ENCODE results near the gene ABCA1.

Gene ABCA1

DNA sequence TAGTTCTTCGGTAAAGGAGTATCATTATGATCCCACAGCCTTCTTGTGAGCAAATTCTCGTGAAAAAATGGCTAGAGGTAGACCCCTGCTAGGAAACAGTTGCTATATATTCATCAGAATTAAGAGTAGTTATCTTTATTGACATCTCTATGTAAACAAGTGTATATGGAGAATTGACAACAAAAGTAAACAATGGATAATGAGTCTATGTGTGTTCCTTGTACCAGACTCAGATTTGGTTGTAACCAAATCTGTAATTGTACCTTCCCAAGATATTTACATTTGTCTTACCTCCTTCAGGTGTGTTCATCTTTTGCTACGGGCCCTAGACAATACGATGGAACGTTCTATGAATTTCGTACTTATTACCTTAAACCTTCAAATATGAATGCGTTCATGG, 161.9 kb downstream of the ABCA1 start:
- DNase-seq (ENCODE audit: low read depth) = no peak
- H3K4me3 ChIP-seq (ENCODE audit: low read length) = no peak overlapping the region
- TF ChIP-seq, protein P1, sequence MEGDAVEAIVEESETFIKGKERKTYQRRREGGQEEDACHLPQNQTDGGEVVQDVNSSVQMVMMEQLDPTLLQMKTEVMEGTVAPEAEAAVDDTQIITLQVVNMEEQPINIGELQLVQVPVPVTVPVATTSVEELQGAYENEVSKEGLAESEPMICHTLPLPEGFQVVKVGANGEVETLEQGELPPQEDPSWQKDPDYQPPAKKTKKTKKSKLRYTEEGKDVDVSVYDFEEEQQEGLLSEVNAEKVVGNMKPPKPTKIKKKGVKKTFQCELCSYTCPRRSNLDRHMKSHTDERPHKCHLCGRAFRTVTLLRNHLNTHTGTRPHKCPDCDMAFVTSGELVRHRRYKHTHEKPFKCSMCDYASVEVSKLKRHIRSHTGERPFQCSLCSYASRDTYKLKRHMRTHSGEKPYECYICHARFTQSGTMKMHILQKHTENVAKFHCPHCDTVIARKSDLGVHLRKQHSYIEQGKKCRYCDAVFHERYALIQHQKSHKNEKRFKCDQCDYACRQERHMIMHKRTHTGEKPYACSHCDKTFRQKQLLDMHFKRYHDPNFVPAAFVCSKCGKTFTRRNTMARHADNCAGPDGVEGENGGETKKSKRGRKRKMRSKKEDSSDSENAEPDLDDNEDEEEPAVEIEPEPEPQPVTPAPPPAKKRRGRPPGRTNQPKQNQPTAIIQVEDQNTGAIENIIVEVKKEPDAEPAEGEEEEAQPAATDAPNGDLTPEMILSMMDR (conservative IDR thresholded peaks at IDR 0.05; ENCODE audit: low read length) = no peak

DNA sequence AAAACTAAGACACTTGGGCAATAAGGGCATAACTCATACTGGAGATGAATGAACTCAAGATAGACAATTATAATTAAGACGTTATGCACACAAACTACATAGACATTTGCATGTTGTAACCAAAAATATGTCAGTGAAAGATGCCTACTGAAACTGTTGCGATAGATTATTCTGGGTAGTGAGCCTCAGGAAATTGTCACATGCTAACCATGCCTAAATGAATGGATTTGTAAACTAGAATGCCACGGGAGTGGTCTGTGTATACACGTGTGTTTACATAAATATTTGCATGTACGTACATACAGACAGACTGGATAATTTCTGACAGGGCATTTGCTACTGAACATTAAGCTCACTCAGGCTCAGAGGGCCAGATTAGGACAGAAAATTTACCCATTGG, 162.8 kb downstream of the ABCA1 start:
- TF ChIP-seq, protein P1 (conservative IDR thresholded peaks at IDR 0.05; ENCODE audit: low read length) = no peak
- DNase-seq (ENCODE audit: low read depth) = peak; percentile 33
- H3K4me3 ChIP-seq (ENCODE audit: low read length) = no peak overlapping the region

DNA sequence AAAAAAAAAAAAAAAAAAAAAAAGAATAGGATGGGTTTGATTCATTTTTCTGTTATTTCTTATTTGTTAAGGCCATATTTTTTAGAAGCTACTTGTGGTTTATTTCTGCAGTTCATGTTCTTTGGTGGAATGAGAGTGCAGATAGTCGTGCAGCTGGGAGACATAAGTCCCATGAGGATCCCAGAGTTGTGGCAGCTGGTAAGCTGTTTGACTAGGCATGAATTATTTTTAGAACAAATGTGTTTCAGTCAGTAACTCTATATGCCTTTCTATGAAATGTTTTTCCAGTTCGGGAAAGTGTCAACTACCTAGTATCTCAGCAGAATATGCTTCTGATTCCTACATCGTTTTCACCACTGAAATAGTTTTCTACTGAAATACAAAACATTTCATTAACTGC, 169.0 kb downstream of the ABCA1 start:
- no peak for DNase-seq (ENCODE audit: low read depth)
- TF ChIP-seq, protein P1 (conservative IDR thresholded peaks at IDR 0.05; ENCODE audit: low read length) = no peak
- no peak overlapping the region for H3K4me3 ChIP-seq (ENCODE audit: low read length)

DNA sequence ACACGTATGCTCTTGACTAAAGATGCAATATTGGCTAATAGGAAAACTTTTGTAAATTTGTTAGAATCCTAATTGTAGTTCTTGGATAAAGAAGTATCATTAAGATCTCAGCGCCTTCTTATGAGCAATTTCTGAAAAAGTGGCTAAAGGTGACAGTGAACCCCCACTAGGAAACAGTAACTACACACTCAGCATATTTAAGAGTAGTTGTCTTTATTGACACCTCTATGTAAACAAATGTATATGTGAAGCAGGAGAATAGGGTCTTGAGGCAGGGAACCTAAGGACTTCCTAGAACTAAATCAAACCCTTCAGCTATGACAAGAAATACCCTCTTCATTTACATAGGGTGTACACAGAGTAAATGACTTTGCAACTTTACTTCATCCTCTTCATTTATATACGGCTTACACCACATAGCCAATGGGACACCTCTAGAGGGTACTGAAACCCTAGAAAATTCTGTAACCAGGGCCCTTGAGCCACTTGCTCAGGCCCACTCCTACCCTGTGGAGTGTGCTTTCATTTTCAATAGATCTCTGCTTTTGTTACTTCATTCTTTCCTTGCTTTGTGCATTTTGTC, 177.7 kb downstream of the ABCA1 start:
- no peak for DNase-seq (ENCODE audit: low read depth)
- no peak overlapping the region for H3K4me3 ChIP-seq (ENCODE audit: low read length)
- TF ChIP-seq, protein P1 (conservative IDR thresholded peaks at IDR 0.05; ENCODE audit: low read length) = no peak

DNA sequence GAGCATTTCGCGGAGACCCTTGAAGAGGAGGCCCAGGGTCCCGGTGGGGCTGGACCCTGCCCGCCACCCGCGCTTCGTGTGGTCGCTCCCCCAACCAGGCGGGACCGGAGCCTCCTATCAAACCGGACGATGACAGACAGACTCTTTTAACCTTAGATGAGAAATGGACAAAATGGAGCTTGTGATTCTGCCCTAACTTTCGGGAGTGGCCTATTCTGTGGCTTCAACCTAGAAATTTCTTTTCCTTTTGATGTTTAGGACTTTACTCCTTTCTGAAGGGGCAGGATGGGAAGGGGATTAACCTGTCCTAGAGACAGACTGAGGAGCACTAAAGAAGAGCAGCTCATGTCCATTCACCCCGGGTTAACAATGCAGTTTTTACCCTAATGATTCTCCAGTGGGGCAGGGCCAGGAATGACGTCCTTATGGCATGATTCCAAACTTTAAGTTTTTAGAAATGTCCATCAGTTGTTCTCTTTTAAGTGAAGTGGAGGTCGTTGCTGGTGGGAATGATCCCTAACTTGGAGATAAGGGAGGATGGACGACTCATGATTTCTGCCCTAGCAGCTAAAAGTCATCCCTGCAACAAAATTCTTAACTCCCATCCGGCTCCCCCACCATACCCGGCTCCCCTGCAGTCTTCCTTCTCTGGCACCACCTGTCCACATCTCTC, 179.5 kb downstream of the ABCA1 start:
- peak; percentile 24 for DNase-seq (ENCODE audit: low read depth)
- H3K4me3 ChIP-seq (ENCODE audit: low read length) = peak overlapping the region; percentile 83
- TF ChIP-seq, protein P1 (conservative IDR thresholded peaks at IDR 0.05; ENCODE audit: low read length) = no peak

DNA sequence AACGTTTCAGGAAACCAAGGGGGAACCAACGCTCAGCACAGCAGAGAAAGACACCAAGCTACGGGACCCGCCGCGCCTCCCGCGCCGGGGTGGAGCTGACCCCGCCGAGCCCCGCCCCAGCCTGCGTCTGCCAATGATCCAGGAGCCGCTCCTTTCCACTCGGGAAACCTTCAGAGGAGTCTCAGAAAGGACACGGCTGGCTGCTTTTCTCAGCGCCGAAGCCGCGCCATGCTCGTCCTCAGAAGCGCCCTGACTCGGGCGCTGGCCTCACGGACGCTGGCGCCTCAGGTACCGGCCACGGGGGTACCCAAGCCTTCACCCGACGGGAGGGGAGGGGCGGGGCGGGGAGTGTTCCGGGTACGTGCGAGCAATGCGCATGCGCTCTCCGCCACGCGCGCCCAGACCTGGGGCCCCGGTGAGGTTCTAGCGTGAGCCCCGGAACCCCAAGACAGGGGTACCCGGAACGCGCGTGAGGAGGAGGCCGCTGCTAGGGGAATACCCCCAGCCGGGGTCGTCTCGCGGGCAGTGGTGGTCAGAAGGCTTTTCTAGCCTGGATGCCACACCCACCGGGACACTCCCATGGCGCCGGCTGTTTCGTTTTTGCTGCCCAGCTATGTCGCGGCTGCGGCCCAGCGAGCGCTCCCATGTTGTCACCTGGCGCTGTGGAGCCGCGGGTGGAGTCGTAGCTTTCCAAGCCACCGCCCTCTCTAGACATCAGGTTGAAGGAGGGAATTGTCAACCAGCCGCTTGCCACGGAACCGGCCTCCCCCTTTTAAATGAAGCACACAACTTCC, 180.2 kb downstream of the ABCA1 start, which contains the start of gene NIPSNAP3A:
Gene NIPSNAP3A (plus strand): TSS at position 119 of the 794 bp plus-strand sequence. CDS start 110 bp downstream, at position 229.
- DNase-seq (ENCODE audit: low read depth) = peak; percentile 60
- TF ChIP-seq, protein P1 (conservative IDR thresholded peaks at IDR 0.05; ENCODE audit: low read length) = no peak
- H3K4me3 ChIP-seq (ENCODE audit: low read length) = peak within 1 kb of the TSS; percentile 83

All from AG10803 (cell line).